Measurements from ENCODE around the gene KIAA0586. TPM values are rescaled to one million over a fixed set of nuclear protein-coding genes. Genes with fewer than 3 reads are reported as not detected.
"Not testable (repeated sequence)": the region's sequence is repeated elsewhere in the genome, so short reads cannot be mapped to it uniquely, and the experiment has no call there.

Gene KIAA0586
- total RNA-seq, 1 donor from 2014 or later, result 8.7 TPM

- no peak for TF ChIP-seq CTCF (IDR thresholded peaks at IDR 0.05; ENCODE audit: insufficient read depth, low read length, severe bottlenecking)
- DNase-seq (ENCODE audit: low read depth), result no peak
- no peaks in the 10 kb centered on the region for H3K36me3 ChIP-seq (ENCODE audit: control insufficient read depth, insufficient read depth, low read length)
- no peaks in the 10 kb centered on the region for H3K27me3 ChIP-seq (ENCODE audit: control insufficient read depth, insufficient read depth, low read length)
- H3K4me3 ChIP-seq (ENCODE audit: low read depth, low read length), result no peak overlapping the region
- no peak for FAIRE-seq
These were observed 38.9 kb downstream of the KIAA0586 start for GRCh38 chr14:58466459-58466858.

- DNase-seq (ENCODE audit: low read depth), result no peak
- no peak for TF ChIP-seq CTCF (IDR thresholded peaks at IDR 0.05; ENCODE audit: insufficient read depth, low read length, severe bottlenecking)
- no peak overlapping the region for H3K4me3 ChIP-seq (ENCODE audit: low read depth, low read length)
- no peaks in the 10 kb centered on the region for H3K27me3 ChIP-seq (ENCODE audit: control insufficient read depth, insufficient read depth, low read length)
- no peaks in the 10 kb centered on the region for H3K36me3 ChIP-seq (ENCODE audit: control insufficient read depth, insufficient read depth, low read length)
- no peak for FAIRE-seq
These were observed 40.1 kb downstream of the KIAA0586 start for GRCh38 chr14:58467575-58467974.

- no peak for TF ChIP-seq CTCF (IDR thresholded peaks at IDR 0.05; ENCODE audit: insufficient read depth, low read length, severe bottlenecking)
- Histone ChIP-seq H3K4me3 (ENCODE audit: low read depth, low read length) (no peak overlapping the region), H3K36me3 (ENCODE audit: control insufficient read depth, insufficient read depth, low read length) (no peaks in the 10 kb centered on the region), H3K27me3 (ENCODE audit: control insufficient read depth, insufficient read depth, low read length) (no peaks in the 10 kb centered on the region)
- no peak for FAIRE-seq
- no peak for DNase-seq (ENCODE audit: low read depth)
These were observed 41.8 kb downstream of the KIAA0586 start for GRCh38 chr14:58469309-58469708.

GRCh38 chr14:58476320-58476719 is 48.8 kb downstream of the KIAA0586 start:
- H3K4me3 ChIP-seq (ENCODE audit: low read depth, low read length), result no peak overlapping the region
- no peaks in the 10 kb centered on the region for H3K27me3 ChIP-seq (ENCODE audit: control insufficient read depth, insufficient read depth, low read length)
- TF ChIP-seq CTCF (IDR thresholded peaks at IDR 0.05; ENCODE audit: insufficient read depth, low read length, severe bottlenecking), result no peak
- FAIRE-seq (no peak), DNase-seq (ENCODE audit: low read depth) (no peak)
- no peaks in the 10 kb centered on the region for H3K36me3 ChIP-seq (ENCODE audit: control insufficient read depth, insufficient read depth, low read length)

GRCh38 chr14:58477653-58478052 is 50.1 kb downstream of the KIAA0586 start:
- FAIRE-seq (no peak), DNase-seq (ENCODE audit: low read depth) (no peak)
- Histone ChIP-seq H3K27me3 (ENCODE audit: control insufficient read depth, insufficient read depth, low read length) (no peaks in the 10 kb centered on the region), H3K36me3 (ENCODE audit: control insufficient read depth, insufficient read depth, low read length) (no peaks in the 10 kb centered on the region), H3K4me3 (ENCODE audit: low read depth, low read length) (no peak overlapping the region)
- TF ChIP-seq CTCF (IDR thresholded peaks at IDR 0.05; ENCODE audit: insufficient read depth, low read length, severe bottlenecking), result no peak

GRCh38 chr14:58478329-58478728 is 50.8 kb downstream of the KIAA0586 start:
- not testable (repeated sequence) for DNase-seq (ENCODE audit: low read depth); H3K36me3 ChIP-seq (ENCODE audit: control insufficient read depth, insufficient read depth, low read length); H3K4me3 ChIP-seq (ENCODE audit: low read depth, low read length); FAIRE-seq; H3K27me3 ChIP-seq (ENCODE audit: control insufficient read depth, insufficient read depth, low read length)
